Subcutaneous adipose tissue (tissue), 4 donors: Measurements from ENCODE around the gene MAML3. TPM values are rescaled to one million over a fixed set of nuclear protein-coding genes. Genes with fewer than 3 reads are reported as not detected.

ENCODE experiments used
- CTCF ChIP-seq: fragments of 450-650 bp; IDR thresholded peaks from one replicate; pipeline ENCODE4 v1.5.1; 2016; ENCODE audit warnings: low read depth, mild to moderate bottlenecking, control low read depth, antibody characterized with exemption, moderate library complexity
- total RNA-seq, 4 donors: library from RNA; depleted of rRNA; stranded (reverse); fragments of >200 nt; gene quantifications; one replicate each; pipeline ENCODE4 v1.1.0, GENCODE V29; 2016

The MAML3 gene
- total RNA-seq, 4 donors from 2014 or later = 3.5 to 11.1 (median 9.1) TPM

GRCh38 chr4:139781066-139781465 is 372.9 kb downstream of the MAML3 start:
- TF ChIP-seq CTCF = no peak

- TF ChIP-seq CTCF = no peak
Observed at GRCh38 chr4:139779691-139780090, 374.3 kb downstream of the MAML3 start.

- TF ChIP-seq CTCF = no peak
Observed at GRCh38 chr4:139777757-139778156, 376.2 kb downstream of the MAML3 start.

GRCh38 chr4:139776235-139776634 is 377.7 kb downstream of the MAML3 start:
- TF ChIP-seq CTCF = no peak

- TF ChIP-seq CTCF = no peak
Observed at GRCh38 chr4:139774759-139775487, 379.1 kb downstream of the MAML3 start.

- TF ChIP-seq CTCF = no peak
Observed at GRCh38 chr4:139773560-139774318, 380.2 kb downstream of the MAML3 start.

- TF ChIP-seq CTCF = no peak
Observed at GRCh38 chr4:139770361-139770760, 383.6 kb downstream of the MAML3 start.
